ENCODE data around the gene FNDC1.

- TF ChIP-seq EZH2phosphoT487 (conservative IDR thresholded peaks at IDR 0.05; ENCODE audit: low read length) (no peak), CTCF (IDR thresholded peaks at IDR 0.05; ENCODE audit: insufficient read depth, low read length, poor library complexity, severe bottlenecking) (no peak)
Measured at GRCh38 chr6:159190460-159190859, 21.3 kb downstream of the FNDC1 start.

All from SU-DHL-6 (cell line).